CD4-positive, alpha-beta T cell (primary cell): ENCODE results near the gene PPCS. TPM values are rescaled to one million over a fixed set of nuclear protein-coding genes. Genes with fewer than 3 reads are reported as not detected.

Experiments used
- ATAC-seq: fragments of 200-7000 bp; cut with Tn5 transposase; one replicate; pipeline ENCODE4 v1.10.0; 2022; ENCODE audit warnings: mild to moderate bottlenecking; ENCODE audit not compliant: poor library complexity
- CTCF ChIA-PET: fragments of 350-600 bp; sonication (Branson Sonifier 250); formaldehyde crosslinking; loops from one replicate; lab custom pipeline; 2021; ENCODE audit warnings: antibody characterized with exemption, inconsistent platforms; lab: Charles Lee
- POLR2A ChIA-PET: fragments of 350-600 bp; sonication (Branson Sonifier 250); formaldehyde crosslinking; loops from one replicate; lab custom pipeline; 2021; ENCODE audit warnings: antibody characterized with exemption, inconsistent platforms; lab: Charles Lee
- DNase-seq, 14 experiments: peaks; one replicate each; pipeline ENCODE4 v3.0.0-alpha.2; 2013 to 2020; ENCODE audit warnings: mixed read lengths in 2 of 14
- H3K27ac ChIP-seq, 2 donors: one replicate each; pipeline versions ENCODE4 v1.5.1 to v1.7.0; 2013; ENCODE audit warnings: low read length in 2 of 2, low read depth in 1 of 2, mild to moderate bottlenecking in 1 of 2
- H3K27me3 ChIP-seq, 2 experiments: 1 replicate in 1 of 2; 2 replicates in 1 of 2; pipeline versions ENCODE4 v1.6.1 to v1.7.0; 2013; ENCODE audit warnings: low read length in 2 of 2, control low read depth in 1 of 2, mild to moderate bottlenecking in 1 of 2, moderate library complexity in 1 of 2; ENCODE audit not compliant: insufficient read depth in 2 of 2, control insufficient read depth in 1 of 2
- H3K36me3 ChIP-seq: one replicate; pipeline ENCODE4 v1.6.1; 2013; ENCODE audit warnings: low read length, control low read depth; ENCODE audit not compliant: insufficient read depth
- H3K4me1 ChIP-seq: one replicate; pipeline ENCODE4 v1.6.1; 2013; ENCODE audit warnings: low read length, control low read depth; ENCODE audit not compliant: insufficient read depth
- H3K4me3 ChIP-seq: one replicate; pipeline ENCODE4 v1.5.1; 2013; ENCODE audit warnings: mild to moderate bottlenecking, low read length, moderate library complexity
- H3K9me3 ChIP-seq, 2 experiments: 1 replicate in 1 of 2; 2 replicates in 1 of 2; pipeline versions ENCODE4 v1.6.1 to v1.7.0; 2013; ENCODE audit warnings: low read length in 2 of 2, mild to moderate bottlenecking in 2 of 2, control low read depth in 1 of 2, moderate library complexity in 1 of 2; ENCODE audit not compliant: control insufficient read depth in 1 of 2, insufficient read depth in 1 of 2
- H3K27ac Mint-ChIP-seq: one replicate; pipeline ENCODE4 v1.8.0; 2020; ENCODE audit warnings: mixed read lengths
- H3K27me3 Mint-ChIP-seq: one replicate; pipeline ENCODE4 v1.8.0; 2021; ENCODE audit warnings: mixed read lengths
- H3K36me3 Mint-ChIP-seq: one replicate; pipeline ENCODE4 v1.8.0; 2021; ENCODE audit warnings: low read depth, mixed read lengths
- H3K4me1 Mint-ChIP-seq: one replicate; pipeline ENCODE4 v1.8.0; 2021; ENCODE audit warnings: low read depth, mixed read lengths
- H3K4me3 Mint-ChIP-seq: one replicate; pipeline ENCODE4 v1.8.0; 2020; ENCODE audit warnings: mild to moderate bottlenecking, mixed read lengths
- H3K9me3 Mint-ChIP-seq: one replicate; pipeline ENCODE4 v1.8.0; 2020; ENCODE audit warnings: mixed read lengths
- CTCF ChIP-seq: fragments of 200-600 bp; IDR thresholded peaks from one replicate; pipeline ENCODE4 v1.8.0; 2022; ENCODE audit warnings: antibody characterized with exemption, mild to moderate bottlenecking
- intact Hi-C, 2 experiments: fragments of 100-400 bp; cut with DNase I in 1 of 2; cut with micrococcal nuclease in 1 of 2; formaldehyde crosslinking; loops; one replicate each; pipeline versions ENCODE4 v1.15.1 to v1.9.0; 2023 to 2025; cut with DNase I, micrococcal nuclease
- total RNA-seq, 174 experiments: library from RNA in 2 of 174; stranded (reverse) in 2 of 174; gene quantifications; one replicate each; pipeline ENCODE4 v1.2.3 and lab custom pipeline; 2021 to 2026

Gene PPCS
- total RNA-seq, 2 experiments from 2014 or later: 39.7 to 40.4 TPM

- Histone ChIP-seq H3K27ac (no peak overlapping the region), H3K36me3 (no peaks in the 10 kb centered on the region), H3K9me3 (no peaks in the 10 kb centered on the region), H3K27me3 (no peaks in the 10 kb centered on the region), H3K4me1 (no peaks in the 10 kb centered on the region), H3K4me3 (no peak overlapping the region)
- H3K4me3 Mint-ChIP-seq: no peak overlapping the region
- no peaks in the 10 kb centered on the region for H3K9me3 Mint-ChIP-seq
- DNase-seq (no peak), ATAC-seq (no peak)
- no peaks in the 10 kb centered on the region for H3K4me1 Mint-ChIP-seq
- H3K27me3 Mint-ChIP-seq: no peaks in the 10 kb centered on the region
- POLR2A ChIA-PET: no interaction called here
- TF ChIP-seq CTCF: no peak
- no peaks in the 10 kb centered on the region for H3K36me3 Mint-ChIP-seq
- intact Hi-C loops: no loop called here
- no peak overlapping the region for H3K27ac Mint-ChIP-seq
- CTCF ChIA-PET: no interaction called here
These were observed 23.0 kb upstream of the PPCS start for GRCh38 chr1:42433369-42433768.

GRCh38 chr1:42434340-42434739 is 22.0 kb upstream of the PPCS start:
- intact Hi-C loops: no loop called here
- Mint-ChIP-seq H3K36me3 (no peaks in the 10 kb centered on the region), H3K4me1 (no peaks in the 10 kb centered on the region), H3K27me3 (no peaks in the 10 kb centered on the region), H3K27ac (no peak overlapping the region), H3K4me3 (no peak overlapping the region), H3K9me3 (no peaks in the 10 kb centered on the region)
- ATAC-seq: no peak
- no peaks in the 10 kb centered on the region for H3K36me3 ChIP-seq
- no peak for DNase-seq
- no peak for TF ChIP-seq CTCF
- no peaks in the 10 kb centered on the region for H3K4me1 ChIP-seq
- CTCF ChIA-PET: no interaction called here
- POLR2A ChIA-PET: no interaction called here
- H3K4me3 ChIP-seq: no peak overlapping the region
- H3K9me3 ChIP-seq: no peaks in the 10 kb centered on the region
- no peak overlapping the region for H3K27ac ChIP-seq
- H3K27me3 ChIP-seq: no peaks in the 10 kb centered on the region

GRCh38 chr1:42439940-42440339 is 16.4 kb upstream of the PPCS start:
- Histone ChIP-seq H3K4me1 (no peaks in the 10 kb centered on the region), H3K4me3 (no peak overlapping the region), H3K9me3 (no peaks in the 10 kb centered on the region), H3K36me3 (no peaks in the 10 kb centered on the region), H3K27me3 (no peaks in the 10 kb centered on the region), H3K27ac (no peak overlapping the region)
- no peak for ATAC-seq
- H3K4me1 Mint-ChIP-seq: no peaks in the 10 kb centered on the region
- no peak overlapping the region for H3K4me3 Mint-ChIP-seq
- H3K36me3 Mint-ChIP-seq: no peaks in the 10 kb centered on the region
- no peak for TF ChIP-seq CTCF
- H3K9me3 Mint-ChIP-seq: no peaks in the 10 kb centered on the region
- no peak for DNase-seq
- ChIA-PET POLR2A (no interaction called here), CTCF (interaction anchor here (0.6 kb wide), 2 partner anchors 65 to 98 kb away, joined by 3 to 6 read pairs; no protein-coding TSS in a partner anchor)
- no peak overlapping the region for H3K27ac Mint-ChIP-seq
- no peaks in the 10 kb centered on the region for H3K27me3 Mint-ChIP-seq
- intact Hi-C loops: no loop called here
